Limb (tissue), 2 donors: ENCODE measurements around the gene TRIM48.
"Not testable (repeated sequence)": the region's sequence is repeated elsewhere in the genome, so short reads cannot be mapped to it uniquely, and the experiment has no call there.

Source experiments
- DNase-seq, 2 donors: peaks; one replicate each; pipeline ENCODE4 v3.0.0-alpha.2; 2016; ENCODE audit errors: extremely low spot score in 2 of 2

Gene TRIM48

GRCh38 chr11:55261855-55262254, at the start of gene TRIM48:
Gene TRIM48 (plus strand): TSS chr11:55262155. CDS start chr11:55262268, 113 bp downstream.
- not testable (repeated sequence) for DNase-seq

- DNase-seq: not testable (repeated sequence)
Observed at GRCh38 chr11:55238316-55238715, 23.6 kb upstream of the TRIM48 start.

GRCh38 chr11:55263081-55263480, 1.1 kb downstream of the TRIM48 start:
- no peak for DNase-seq
